H1 (cell line): ENCODE measurements around the gene RASSF4.

Experiments used
- NRF1 ChIP-seq: IDR thresholded peaks from 2 replicates; pipeline ENCODE4 v1.6.1; 2011; ENCODE audit warnings: mild to moderate bottlenecking, low read depth, low read length, improper control_type of control experiment
- POLR2AphosphoS5 ChIP-seq: IDR thresholded peaks from 2 replicates; pipeline ENCODE4 v1.6.1; 2011; ENCODE audit warnings: low read depth, low read length

DNA sequence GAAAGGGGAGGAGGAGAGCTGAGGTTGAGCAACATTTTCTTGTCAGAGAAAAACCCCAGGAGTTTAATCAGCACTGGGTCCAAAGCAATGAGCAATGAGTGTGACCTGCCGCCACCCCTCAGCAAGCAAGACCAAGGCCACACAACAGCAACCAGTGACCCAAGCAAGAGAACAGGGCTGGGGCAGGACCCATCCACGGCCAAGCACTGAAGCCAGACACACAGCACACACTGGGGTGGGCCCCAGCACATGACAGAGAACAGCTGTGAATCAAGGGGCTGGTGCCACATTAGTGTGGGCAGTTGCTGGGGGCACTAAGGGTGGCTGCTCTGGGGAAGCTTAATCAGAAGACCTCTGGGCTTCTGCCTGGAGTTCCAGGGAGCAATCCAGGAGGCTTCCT is 32.2 kb upstream of the RASSF4 start:
- TF ChIP-seq NRF1 (no peak), POLR2AphosphoS5 (no peak)
